Measurements from ENCODE around the gene KRTAP5-7. TPM values are rescaled to one million over a fixed set of nuclear protein-coding genes. Genes with fewer than 3 reads are reported as not detected.

The KRTAP5-7 gene
- total and polyA plus RNA-seq, 2 experiments from 2014 or later, result not detected

DNA sequence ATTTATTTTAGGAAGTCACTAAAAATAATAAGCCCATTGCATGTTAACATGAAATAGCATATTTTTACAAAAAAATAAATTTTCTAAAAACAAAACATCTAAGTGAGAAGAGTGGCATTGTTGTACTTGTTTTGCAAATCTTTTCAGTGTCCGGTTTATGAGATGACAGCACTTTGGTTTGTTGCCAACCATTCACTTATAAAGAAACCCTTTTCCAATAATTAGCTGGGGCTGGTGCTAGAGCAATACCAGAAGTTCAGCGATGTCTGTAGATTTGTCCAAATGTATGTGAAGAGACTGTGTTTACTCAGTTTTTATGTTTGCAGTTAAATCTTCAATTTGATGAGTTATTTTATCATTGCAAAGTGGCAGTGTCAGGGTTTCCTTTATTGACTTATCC, 22.1 kb upstream of the KRTAP5-7 start:
- no peaks in the 10 kb centered on the region for H3K9me2 ChIP-seq (ENCODE audit: insufficient read depth)
- DNase-seq (ENCODE audit: low spot score), result no peak
- TF ChIP-seq, protein P1, sequence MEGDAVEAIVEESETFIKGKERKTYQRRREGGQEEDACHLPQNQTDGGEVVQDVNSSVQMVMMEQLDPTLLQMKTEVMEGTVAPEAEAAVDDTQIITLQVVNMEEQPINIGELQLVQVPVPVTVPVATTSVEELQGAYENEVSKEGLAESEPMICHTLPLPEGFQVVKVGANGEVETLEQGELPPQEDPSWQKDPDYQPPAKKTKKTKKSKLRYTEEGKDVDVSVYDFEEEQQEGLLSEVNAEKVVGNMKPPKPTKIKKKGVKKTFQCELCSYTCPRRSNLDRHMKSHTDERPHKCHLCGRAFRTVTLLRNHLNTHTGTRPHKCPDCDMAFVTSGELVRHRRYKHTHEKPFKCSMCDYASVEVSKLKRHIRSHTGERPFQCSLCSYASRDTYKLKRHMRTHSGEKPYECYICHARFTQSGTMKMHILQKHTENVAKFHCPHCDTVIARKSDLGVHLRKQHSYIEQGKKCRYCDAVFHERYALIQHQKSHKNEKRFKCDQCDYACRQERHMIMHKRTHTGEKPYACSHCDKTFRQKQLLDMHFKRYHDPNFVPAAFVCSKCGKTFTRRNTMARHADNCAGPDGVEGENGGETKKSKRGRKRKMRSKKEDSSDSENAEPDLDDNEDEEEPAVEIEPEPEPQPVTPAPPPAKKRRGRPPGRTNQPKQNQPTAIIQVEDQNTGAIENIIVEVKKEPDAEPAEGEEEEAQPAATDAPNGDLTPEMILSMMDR (conservative IDR thresholded peaks at IDR 0.05; ENCODE audit: low read depth in 2 of 2), result no peak
- no peak for TF ChIP-seq POLR2AphosphoS5 (IDR thresholded peaks at IDR 0.05; ENCODE audit: low read depth)
- no peak for TF ChIP-seq ZNF114 (CRISPR knock-in tag; IDR thresholded peaks at IDR 0.05)
- no peak for TF ChIP-seq JUNB (IDR thresholded peaks at IDR 0.05; ENCODE audit: unreplicated experiment)
- TF ChIP-seq, protein P2, sequence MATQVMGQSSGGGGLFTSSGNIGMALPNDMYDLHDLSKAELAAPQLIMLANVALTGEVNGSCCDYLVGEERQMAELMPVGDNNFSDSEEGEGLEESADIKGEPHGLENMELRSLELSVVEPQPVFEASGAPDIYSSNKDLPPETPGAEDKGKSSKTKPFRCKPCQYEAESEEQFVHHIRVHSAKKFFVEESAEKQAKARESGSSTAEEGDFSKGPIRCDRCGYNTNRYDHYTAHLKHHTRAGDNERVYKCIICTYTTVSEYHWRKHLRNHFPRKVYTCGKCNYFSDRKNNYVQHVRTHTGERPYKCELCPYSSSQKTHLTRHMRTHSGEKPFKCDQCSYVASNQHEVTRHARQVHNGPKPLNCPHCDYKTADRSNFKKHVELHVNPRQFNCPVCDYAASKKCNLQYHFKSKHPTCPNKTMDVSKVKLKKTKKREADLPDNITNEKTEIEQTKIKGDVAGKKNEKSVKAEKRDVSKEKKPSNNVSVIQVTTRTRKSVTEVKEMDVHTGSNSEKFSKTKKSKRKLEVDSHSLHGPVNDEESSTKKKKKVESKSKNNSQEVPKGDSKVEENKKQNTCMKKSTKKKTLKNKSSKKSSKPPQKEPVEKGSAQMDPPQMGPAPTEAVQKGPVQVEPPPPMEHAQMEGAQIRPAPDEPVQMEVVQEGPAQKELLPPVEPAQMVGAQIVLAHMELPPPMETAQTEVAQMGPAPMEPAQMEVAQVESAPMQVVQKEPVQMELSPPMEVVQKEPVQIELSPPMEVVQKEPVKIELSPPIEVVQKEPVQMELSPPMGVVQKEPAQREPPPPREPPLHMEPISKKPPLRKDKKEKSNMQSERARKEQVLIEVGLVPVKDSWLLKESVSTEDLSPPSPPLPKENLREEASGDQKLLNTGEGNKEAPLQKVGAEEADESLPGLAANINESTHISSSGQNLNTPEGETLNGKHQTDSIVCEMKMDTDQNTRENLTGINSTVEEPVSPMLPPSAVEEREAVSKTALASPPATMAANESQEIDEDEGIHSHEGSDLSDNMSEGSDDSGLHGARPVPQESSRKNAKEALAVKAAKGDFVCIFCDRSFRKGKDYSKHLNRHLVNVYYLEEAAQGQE (IDR thresholded peaks at IDR 0.05; ENCODE audit: unreplicated experiment), result no peak
- TF ChIP-seq, protein P3, sequence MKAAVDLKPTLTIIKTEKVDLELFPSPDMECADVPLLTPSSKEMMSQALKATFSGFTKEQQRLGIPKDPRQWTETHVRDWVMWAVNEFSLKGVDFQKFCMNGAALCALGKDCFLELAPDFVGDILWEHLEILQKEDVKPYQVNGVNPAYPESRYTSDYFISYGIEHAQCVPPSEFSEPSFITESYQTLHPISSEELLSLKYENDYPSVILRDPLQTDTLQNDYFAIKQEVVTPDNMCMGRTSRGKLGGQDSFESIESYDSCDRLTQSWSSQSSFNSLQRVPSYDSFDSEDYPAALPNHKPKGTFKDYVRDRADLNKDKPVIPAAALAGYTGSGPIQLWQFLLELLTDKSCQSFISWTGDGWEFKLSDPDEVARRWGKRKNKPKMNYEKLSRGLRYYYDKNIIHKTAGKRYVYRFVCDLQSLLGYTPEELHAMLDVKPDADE (IDR thresholded peaks at IDR 0.05), result no peak
- no peak for TF ChIP-seq NANOG (IDR thresholded peaks at IDR 0.05; ENCODE audit: borderline replicate concordance)
- no peak for TF ChIP-seq CREB1 (CRISPR knock-in tag; IDR thresholded peaks at IDR 0.05; ENCODE audit: low read depth)
- no peak for TF ChIP-seq EZH2phosphoT487 (IDR thresholded peaks at IDR 0.05; ENCODE audit: unreplicated experiment)
- TF ChIP-seq, protein P4, sequence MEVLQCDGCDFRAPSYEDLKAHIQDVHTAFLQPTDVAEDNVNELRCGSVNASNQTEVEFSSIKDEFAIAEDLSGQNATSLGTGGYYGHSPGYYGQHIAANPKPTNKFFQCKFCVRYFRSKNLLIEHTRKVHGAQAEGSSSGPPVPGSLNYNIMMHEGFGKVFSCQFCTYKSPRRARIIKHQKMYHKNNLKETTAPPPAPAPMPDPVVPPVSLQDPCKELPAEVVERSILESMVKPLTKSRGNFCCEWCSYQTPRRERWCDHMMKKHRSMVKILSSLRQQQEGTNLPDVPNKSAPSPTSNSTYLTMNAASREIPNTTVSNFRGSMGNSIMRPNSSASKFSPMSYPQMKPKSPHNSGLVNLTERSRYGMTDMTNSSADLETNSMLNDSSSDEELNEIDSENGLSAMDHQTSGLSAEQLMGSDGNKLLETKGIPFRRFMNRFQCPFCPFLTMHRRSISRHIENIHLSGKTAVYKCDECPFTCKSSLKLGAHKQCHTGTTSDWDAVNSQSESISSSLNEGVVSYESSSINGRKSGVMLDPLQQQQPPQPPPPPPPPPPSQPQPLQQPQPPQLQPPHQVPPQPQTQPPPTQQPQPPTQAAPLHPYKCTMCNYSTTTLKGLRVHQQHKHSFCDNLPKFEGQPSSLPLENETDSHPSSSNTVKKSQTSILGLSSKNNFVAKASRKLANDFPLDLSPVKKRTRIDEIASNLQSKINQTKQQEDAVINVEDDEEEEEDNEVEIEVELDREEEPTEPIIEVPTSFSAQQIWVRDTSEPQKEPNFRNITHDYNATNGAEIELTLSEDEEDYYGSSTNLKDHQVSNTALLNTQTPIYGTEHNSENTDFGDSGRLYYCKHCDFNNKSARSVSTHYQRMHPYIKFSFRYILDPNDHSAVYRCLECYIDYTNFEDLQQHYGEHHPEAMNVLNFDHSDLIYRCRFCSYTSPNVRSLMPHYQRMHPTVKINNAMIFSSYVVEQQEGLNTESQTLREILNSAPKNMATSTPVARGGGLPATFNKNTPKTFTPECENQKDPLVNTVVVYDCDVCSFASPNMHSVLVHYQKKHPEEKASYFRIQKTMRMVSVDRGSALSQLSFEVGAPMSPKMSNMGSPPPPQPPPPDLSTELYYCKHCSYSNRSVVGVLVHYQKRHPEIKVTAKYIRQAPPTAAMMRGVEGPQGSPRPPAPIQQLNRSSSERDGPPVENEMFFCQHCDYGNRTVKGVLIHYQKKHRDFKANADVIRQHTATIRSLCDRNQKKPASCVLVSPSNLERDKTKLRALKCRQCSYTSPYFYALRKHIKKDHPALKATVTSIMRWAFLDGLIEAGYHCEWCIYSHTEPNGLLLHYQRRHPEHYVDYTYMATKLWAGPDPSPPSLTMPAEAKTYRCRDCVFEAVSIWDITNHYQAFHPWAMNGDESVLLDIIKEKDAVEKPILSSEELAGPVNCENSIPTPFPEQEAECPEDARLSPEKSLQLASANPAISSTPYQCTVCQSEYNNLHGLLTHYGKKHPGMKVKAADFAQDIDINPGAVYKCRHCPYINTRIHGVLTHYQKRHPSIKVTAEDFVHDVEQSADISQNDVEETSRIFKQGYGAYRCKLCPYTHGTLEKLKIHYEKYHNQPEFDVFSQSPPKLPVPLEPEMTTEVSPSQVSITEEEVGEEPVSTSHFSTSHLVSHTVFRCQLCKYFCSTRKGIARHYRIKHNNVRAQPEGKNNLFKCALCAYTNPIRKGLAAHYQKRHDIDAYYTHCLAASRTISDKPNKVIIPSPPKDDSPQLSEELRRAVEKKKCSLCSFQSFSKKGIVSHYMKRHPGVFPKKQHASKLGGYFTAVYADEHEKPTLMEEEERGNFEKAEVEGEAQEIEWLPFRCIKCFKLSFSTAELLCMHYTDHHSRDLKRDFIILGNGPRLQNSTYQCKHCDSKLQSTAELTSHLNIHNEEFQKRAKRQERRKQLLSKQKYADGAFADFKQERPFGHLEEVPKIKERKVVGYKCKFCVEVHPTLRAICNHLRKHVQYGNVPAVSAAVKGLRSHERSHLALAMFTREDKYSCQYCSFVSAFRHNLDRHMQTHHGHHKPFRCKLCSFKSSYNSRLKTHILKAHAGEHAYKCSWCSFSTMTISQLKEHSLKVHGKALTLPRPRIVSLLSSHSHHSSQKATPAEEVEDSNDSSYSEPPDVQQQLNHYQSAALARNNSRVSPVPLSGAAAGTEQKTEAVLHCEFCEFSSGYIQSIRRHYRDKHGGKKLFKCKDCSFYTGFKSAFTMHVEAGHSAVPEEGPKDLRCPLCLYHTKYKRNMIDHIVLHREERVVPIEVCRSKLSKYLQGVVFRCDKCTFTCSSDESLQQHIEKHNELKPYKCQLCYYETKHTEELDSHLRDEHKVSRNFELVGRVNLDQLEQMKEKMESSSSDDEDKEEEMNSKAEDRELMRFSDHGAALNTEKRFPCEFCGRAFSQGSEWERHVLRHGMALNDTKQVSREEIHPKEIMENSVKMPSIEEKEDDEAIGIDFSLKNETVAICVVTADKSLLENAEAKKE (CRISPR knock-in tag; IDR thresholded peaks at IDR 0.05), result no peak
- no peaks in the 10 kb centered on the region for H4K20me1 ChIP-seq (replicated peaks; ENCODE audit: insufficient read depth)
- H3K27ac ChIP-seq (ENCODE audit: low read depth), result no peak overlapping the region
- peaks cover 47% of the 10 kb centered on the region for H3K36me3 Mint-ChIP-seq (ENCODE audit: low read depth)
- peaks cover 15% of the 10 kb centered on the region for H3K27me3 Mint-ChIP-seq (ENCODE audit: insufficient read depth, low read depth, poor library complexity)
- H3K36me3 ChIP-seq (ENCODE audit: insufficient read depth), result no peaks in the 10 kb centered on the region
- no peak overlapping the region; the same call in 2 of the 3 replicates for H3K4me3 Mint-ChIP-seq
- ATAC-seq, result no peak
- no peaks in the 10 kb centered on the region for H3F3A ChIP-seq (replicated peaks; ENCODE audit: low read depth)
- peaks cover 8% of the 10 kb centered on the region; the same call in 1 of the 2 replicates for H3K4me1 ChIP-seq (ENCODE audit: insufficient read depth)
- no peaks in the 10 kb centered on the region for H3K79me2 ChIP-seq (replicated peaks; ENCODE audit: insufficient read depth)
- no peak overlapping the region for H3K27ac Mint-ChIP-seq
- H3K4me1 Mint-ChIP-seq, result peaks cover 17% of the 10 kb centered on the region
- no peak overlapping the region for H3K4me3 ChIP-seq
- H3K27me3 ChIP-seq (ENCODE audit: insufficient read depth), result no peaks in the 10 kb centered on the region
- peaks cover 43% of the 10 kb centered on the region for H3K9me3 Mint-ChIP-seq
- no peak overlapping the region for H2AFZ ChIP-seq
- no peak overlapping the region for H3K4me2 ChIP-seq
